Activated naive CD8-positive, alpha-beta T cell treated with anti-CD3 and anti-CD28 coated beads, Interleukin-2, amount 10 ng/mL, durations not matched to agents 7 days and 5 days (primary cell): ENCODE data around the gene SNHG17. TPM values are rescaled to one million over a fixed set of nuclear protein-coding genes. Genes with fewer than 3 reads are reported as not detected.
"Not testable (repeated sequence)": the region's sequence is repeated elsewhere in the genome, so short reads cannot be mapped to it uniquely, and the experiment has no call there.

Experiments
- ATAC-seq: fragments of 150-1000 bp; cut with Tn5 transposase; one replicate; pipeline ENCODE4 v1.10.0; 2021; ENCODE audit warnings: low read depth, moderate library complexity
- POLR2A ChIA-PET: fragments of 350-600 bp; sonication (Branson Sonifier 250); formaldehyde crosslinking; loops from one replicate; lab custom pipeline; 2021; ENCODE audit warnings: antibody characterized with exemption; lab: Charles Lee
- DNase-seq: peaks from one replicate; pipeline ENCODE4 v3.0.0; 2021
- H3K27ac Mint-ChIP-seq: one replicate; pipeline ENCODE4 v1.8.0; 2022; ENCODE audit warnings: mild to moderate bottlenecking, mixed read lengths
- H3K27me3 Mint-ChIP-seq: one replicate; pipeline ENCODE4 v1.8.0; 2022; ENCODE audit warnings: mild to moderate bottlenecking, moderate library complexity, mixed read lengths
- H3K36me3 Mint-ChIP-seq: one replicate; pipeline ENCODE4 v1.8.0; 2021; ENCODE audit warnings: mild to moderate bottlenecking, mixed read lengths
- H3K4me1 Mint-ChIP-seq: one replicate; pipeline ENCODE4 v1.8.0; 2021; ENCODE audit warnings: mixed read lengths
- H3K4me3 Mint-ChIP-seq: one replicate; pipeline ENCODE4 v1.8.0; 2022; ENCODE audit warnings: mild to moderate bottlenecking, moderate library complexity, mixed read lengths
- H3K9me3 Mint-ChIP-seq: one replicate; pipeline ENCODE4 v1.8.0; 2021; ENCODE audit warnings: mixed read lengths
- total RNA-seq, 2 experiments: library from RNA; stranded (reverse); gene quantifications; one replicate each; pipeline ENCODE4 v1.2.3, GENCODE V29; 2021

SNHG17 gene
- total RNA-seq, 2 experiments from 2014 or later, result 70.9 to 74.4 TPM

DNA sequence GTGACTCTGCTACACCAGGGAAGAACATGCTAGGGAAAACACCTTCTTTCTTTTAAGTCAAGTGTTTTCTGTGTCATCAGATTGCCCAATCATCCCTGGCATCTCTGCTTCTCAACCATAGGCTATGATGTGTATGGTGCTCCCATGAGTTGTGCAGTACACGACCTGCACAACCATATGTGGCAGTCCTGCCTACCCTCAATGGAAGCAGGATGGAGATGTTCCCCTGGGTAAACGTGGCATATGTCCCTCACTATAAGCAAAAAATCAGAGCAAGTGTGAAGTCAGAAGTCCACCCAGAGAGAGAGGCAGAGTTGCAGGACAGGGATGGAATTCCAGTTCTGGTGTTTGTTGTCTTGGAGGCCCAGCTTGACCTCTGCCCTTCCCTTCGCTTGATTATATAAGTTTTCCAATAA lies 10.3 kb upstream of the SNHG17 start:
- ATAC-seq (no peak), DNase-seq (no peak)
- H3K9me3 Mint-ChIP-seq, result peaks cover 2% of the 10 kb centered on the region
- H3K27me3 Mint-ChIP-seq, result peaks cover 12% of the 10 kb centered on the region
- H3K4me1 Mint-ChIP-seq, result peaks cover 21% of the 10 kb centered on the region
- POLR2A ChIA-PET, result interaction anchor here (1.2 to 6.4 kb wide), 4 partner anchors 11 to 28 kb away, joined by 3 to 146 read pairs (median 17); partner anchors contain the start of genes RALGAPB and SNHG17
- no peak overlapping the region for H3K27ac Mint-ChIP-seq
- H3K4me3 Mint-ChIP-seq, result peak overlapping the region; percentile 49
- H3K36me3 Mint-ChIP-seq, result peaks cover 4% of the 10 kb centered on the region

- ATAC-seq (no peak), DNase-seq (no peak)
- Mint-ChIP-seq H3K4me1 (peaks cover 7% of the 10 kb centered on the region), H3K9me3 (peaks cover 2% of the 10 kb centered on the region), H3K36me3 (no peaks in the 10 kb centered on the region), H3K27ac (no peak overlapping the region), H3K4me3 (no peak overlapping the region), H3K27me3 (peaks cover 20% of the 10 kb centered on the region)
- POLR2A ChIA-PET, result no interaction called here
Observed at GRCh38 chr20:38441916-38442315, 6.8 kb upstream of the SNHG17 start.

DNA sequence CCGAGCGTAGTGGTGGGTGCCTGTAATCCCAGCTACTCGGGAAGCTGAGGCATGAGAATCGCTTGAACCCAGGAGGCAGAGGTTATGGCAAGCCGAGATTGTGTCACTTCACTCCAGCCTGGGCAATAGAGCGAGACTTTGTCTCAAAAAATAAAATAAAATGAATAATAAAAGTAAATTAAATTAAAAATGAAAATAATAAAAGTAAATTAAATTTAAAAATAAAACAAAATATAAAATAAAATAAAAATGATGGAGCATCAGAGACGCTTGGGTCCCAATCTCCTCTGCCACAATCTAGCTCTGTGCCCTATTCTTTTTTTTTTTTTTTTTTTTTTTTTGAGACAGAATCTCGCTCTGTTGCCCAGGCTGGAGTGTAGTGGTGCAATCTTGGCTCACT lies 6.0 kb upstream of the SNHG17 start:
- H3K4me3 Mint-ChIP-seq, H3K9me3 Mint-ChIP-seq, H3K36me3 Mint-ChIP-seq, POLR2A ChIA-PET, H3K4me1 Mint-ChIP-seq, H3K27ac Mint-ChIP-seq, DNase-seq, ATAC-seq: not testable (repeated sequence)
- peaks cover 20% of the 10 kb centered on the region for H3K27me3 Mint-ChIP-seq

DNA sequence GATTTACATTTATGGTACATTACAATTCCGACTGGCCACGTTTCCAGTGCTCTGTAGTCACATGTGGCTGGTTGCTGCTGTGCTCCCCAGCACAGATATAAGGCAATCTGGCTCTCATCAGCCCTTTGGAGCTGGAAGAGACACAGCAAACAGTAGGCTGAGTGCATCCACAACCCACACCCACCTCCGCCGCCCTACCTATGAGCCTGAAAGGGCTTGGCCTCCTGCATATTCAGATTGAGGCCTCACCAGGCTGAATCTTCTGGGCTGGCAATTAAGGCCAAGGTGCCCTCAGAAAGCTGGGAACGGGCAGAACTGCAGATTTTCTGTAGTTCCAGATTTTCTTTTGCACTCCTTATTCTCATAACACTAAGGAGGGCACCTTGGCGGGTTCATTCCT lies 2.7 kb upstream of the SNHG17 start:
- H3K36me3 Mint-ChIP-seq, result no peaks in the 10 kb centered on the region
- no peaks in the 10 kb centered on the region for H3K9me3 Mint-ChIP-seq
- H3K4me3 Mint-ChIP-seq, result no peak overlapping the region
- POLR2A ChIA-PET, result interaction anchor here (2.4 kb wide), 1 partner anchor 9 kb away, joined by 12 read pairs; no protein-coding TSS in a partner anchor
- no peak overlapping the region for H3K27ac Mint-ChIP-seq
- peaks cover 8% of the 10 kb centered on the region for H3K4me1 Mint-ChIP-seq
- ATAC-seq, result no peak
- no peak for DNase-seq
- peaks cover 14% of the 10 kb centered on the region for H3K27me3 Mint-ChIP-seq

DNA sequence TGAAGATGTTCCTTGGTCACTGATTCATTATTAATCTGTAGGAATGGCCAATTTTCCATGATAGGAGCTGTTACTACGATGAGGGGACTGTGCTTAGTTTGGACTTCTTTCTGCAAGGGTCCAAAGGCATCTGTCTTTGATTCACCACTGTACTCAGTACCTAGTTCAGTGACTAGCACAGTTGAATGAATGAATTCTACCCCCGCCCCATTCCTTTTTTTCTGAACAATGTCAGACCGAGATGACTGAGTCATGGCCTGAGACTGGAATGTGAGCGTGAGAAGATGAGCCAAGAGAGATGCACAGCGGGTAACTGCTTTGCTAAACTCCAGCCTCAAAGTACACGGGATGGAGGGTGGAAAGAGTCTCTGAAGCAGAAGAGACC lies 419 bp upstream of the SNHG17 start:
- ATAC-seq, result peak; percentile 4
- peak overlapping the region; percentile 93 for H3K4me3 Mint-ChIP-seq
- H3K9me3 Mint-ChIP-seq, result no peaks in the 10 kb centered on the region
- H3K27ac Mint-ChIP-seq, result peak overlapping the region; percentile 90
- peaks cover 25% of the 10 kb centered on the region for H3K4me1 Mint-ChIP-seq
- H3K36me3 Mint-ChIP-seq, result peaks cover 18% of the 10 kb centered on the region
- DNase-seq, result no peak
- peaks cover 8% of the 10 kb centered on the region for H3K27me3 Mint-ChIP-seq
- POLR2A ChIA-PET, result interaction anchor here (0.6 to 2.9 kb wide), 9 partner anchors 10 to 722 kb away, joined by 3 to 146 read pairs (median 3); partner anchors contain the start of genes FAM83D and RALGAPB

GRCh38 chr20:38434301-38434741 lies 807 bp downstream of the SNHG17 start:
- H3K27ac Mint-ChIP-seq, result peak overlapping the region; percentile 90
- H3K4me3 Mint-ChIP-seq, result peak overlapping the region; percentile 93
- ATAC-seq, result peak; percentile 44
- H3K4me1 Mint-ChIP-seq, result peaks cover 25% of the 10 kb centered on the region
- no peaks in the 10 kb centered on the region for H3K9me3 Mint-ChIP-seq
- peak; percentile 54 for DNase-seq
- peaks cover 8% of the 10 kb centered on the region for H3K27me3 Mint-ChIP-seq
- POLR2A ChIA-PET, result interaction anchor here (0.6 to 2.9 kb wide), 8 partner anchors 9 to 398 kb away, joined by 3 to 146 read pairs (median 6); partner anchors contain the start of gene RALGAPB
- peaks cover 22% of the 10 kb centered on the region for H3K36me3 Mint-ChIP-seq

- no peaks in the 10 kb centered on the region for H3K9me3 Mint-ChIP-seq
- H3K27me3 Mint-ChIP-seq, result peaks cover 7% of the 10 kb centered on the region
- DNase-seq (no peak), ATAC-seq (no peak)
- H3K36me3 Mint-ChIP-seq, result peaks cover 28% of the 10 kb centered on the region
- H3K27ac Mint-ChIP-seq, result peak overlapping the region; percentile 90
- peaks cover 34% of the 10 kb centered on the region for H3K4me1 Mint-ChIP-seq
- POLR2A ChIA-PET, result interaction anchor here (1.2 to 2.9 kb wide), 5 partner anchors 8 to 39 kb away, joined by 3 to 146 read pairs (median 16); partner anchors contain the start of gene RALGAPB
- peak overlapping the region; percentile 93 for H3K4me3 Mint-ChIP-seq
Observed at GRCh38 chr20:38433304-38433972, 1.7 kb downstream of the SNHG17 start.

- H3K4me1 Mint-ChIP-seq, result peaks cover 34% of the 10 kb centered on the region
- peak overlapping the region; percentile 93 for H3K4me3 Mint-ChIP-seq
- ATAC-seq, H3K9me3 Mint-ChIP-seq, H3K27me3 Mint-ChIP-seq, DNase-seq: not testable (repeated sequence)
- H3K27ac Mint-ChIP-seq, result peak overlapping the region; percentile 90
- peaks cover 28% of the 10 kb centered on the region for H3K36me3 Mint-ChIP-seq
- POLR2A ChIA-PET, result interaction anchor here (1.2 to 2.9 kb wide), 2 partner anchors 13 to 40 kb away, joined by 3 to 146 read pairs; partner anchors contain the start of gene RALGAPB
Observed at GRCh38 chr20:38432870-38433269, 2.3 kb downstream of the SNHG17 start.

- peak overlapping the region; percentile 93 for H3K4me3 Mint-ChIP-seq
- H3K9me3 Mint-ChIP-seq, result no peaks in the 10 kb centered on the region
- DNase-seq (no peak), ATAC-seq (no peak)
- peaks cover 34% of the 10 kb centered on the region for H3K4me1 Mint-ChIP-seq
- no peak overlapping the region for H3K27ac Mint-ChIP-seq
- POLR2A ChIA-PET, result interaction anchor here (1.2 to 1.4 kb wide), 2 partner anchors 14 to 41 kb away, joined by 3 to 6 read pairs; partner anchors contain the start of gene RALGAPB
- H3K27me3 Mint-ChIP-seq, result peaks cover 2% of the 10 kb centered on the region
- H3K36me3 Mint-ChIP-seq, result peaks cover 28% of the 10 kb centered on the region
Observed at GRCh38 chr20:38432292-38432691, 2.8 kb downstream of the SNHG17 start.

GRCh38 chr20:38430679-38431325 lies 4.3 kb downstream of the SNHG17 start:
- Mint-ChIP-seq H3K27me3 (no peaks in the 10 kb centered on the region), H3K4me3 (peak overlapping the region; percentile 93), H3K27ac (no peak overlapping the region), H3K4me1 (peaks cover 38% of the 10 kb centered on the region), H3K9me3 (no peaks in the 10 kb centered on the region), H3K36me3 (peaks cover 34% of the 10 kb centered on the region)
- DNase-seq, result no peak
- no peak for ATAC-seq
- POLR2A ChIA-PET, result interaction anchor here (1.4 kb wide), 1 partner anchor 15 kb away, joined by 6 read pairs; no protein-coding TSS in a partner anchor

DNA sequence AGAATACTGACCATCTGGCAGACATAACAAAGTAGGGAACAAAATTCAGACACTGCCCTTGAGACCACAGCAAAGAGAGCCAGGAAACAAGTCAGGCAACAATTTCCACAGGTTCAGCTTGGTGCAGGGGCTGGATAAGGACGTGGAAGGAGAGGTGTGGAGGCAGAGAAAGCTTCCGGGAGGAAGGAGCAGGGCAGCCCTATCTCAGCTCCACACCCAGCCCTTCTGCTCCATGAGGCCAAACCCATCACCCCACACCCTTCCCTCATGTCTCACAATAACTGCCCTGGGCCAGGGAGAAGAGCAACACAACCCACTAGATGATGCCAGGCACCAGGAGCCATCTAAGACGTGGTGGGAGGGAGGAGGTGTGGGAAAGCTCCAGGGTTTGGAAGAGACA lies 5.8 kb downstream of the SNHG17 start:
- DNase-seq (no peak), ATAC-seq (no peak)
- peaks cover 36% of the 10 kb centered on the region for H3K36me3 Mint-ChIP-seq
- H3K4me3 Mint-ChIP-seq, result no peak overlapping the region
- POLR2A ChIA-PET, result no interaction called here
- H3K9me3 Mint-ChIP-seq, result no peaks in the 10 kb centered on the region
- H3K4me1 Mint-ChIP-seq, result peaks cover 38% of the 10 kb centered on the region
- H3K27ac Mint-ChIP-seq, result no peak overlapping the region
- no peaks in the 10 kb centered on the region for H3K27me3 Mint-ChIP-seq

DNA sequence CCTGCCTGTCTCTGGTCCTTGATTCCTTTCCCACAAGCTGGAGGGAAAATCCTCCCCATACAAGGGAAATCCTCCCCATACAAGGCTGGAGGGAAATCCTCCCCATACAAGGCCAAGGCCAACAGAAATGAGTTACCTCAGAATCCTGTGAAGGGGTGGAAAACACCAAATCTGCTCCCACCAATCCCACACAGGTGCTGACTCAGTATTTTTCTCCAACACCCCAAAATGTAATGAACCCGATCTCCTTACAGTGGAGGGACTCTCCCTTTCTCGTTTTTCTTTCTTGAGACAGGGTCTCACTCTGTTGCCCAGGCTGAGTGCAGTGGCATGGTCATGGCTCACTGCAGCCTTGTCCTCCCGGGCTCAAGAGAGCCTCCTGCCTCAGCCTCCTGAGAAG lies 6.3 kb downstream of the SNHG17 start:
- H3K4me1 Mint-ChIP-seq, result peaks cover 35% of the 10 kb centered on the region
- ATAC-seq (no peak), DNase-seq (no peak)
- POLR2A ChIA-PET, result interaction anchor here (0.8 kb wide), 1 partner anchor 17 kb away, joined by 3 read pairs; no protein-coding TSS in a partner anchor
- no peaks in the 10 kb centered on the region for H3K27me3 Mint-ChIP-seq
- H3K36me3 Mint-ChIP-seq, result peaks cover 38% of the 10 kb centered on the region
- H3K4me3 Mint-ChIP-seq, result no peak overlapping the region
- no peak overlapping the region for H3K27ac Mint-ChIP-seq
- H3K9me3 Mint-ChIP-seq, result no peaks in the 10 kb centered on the region

DNA sequence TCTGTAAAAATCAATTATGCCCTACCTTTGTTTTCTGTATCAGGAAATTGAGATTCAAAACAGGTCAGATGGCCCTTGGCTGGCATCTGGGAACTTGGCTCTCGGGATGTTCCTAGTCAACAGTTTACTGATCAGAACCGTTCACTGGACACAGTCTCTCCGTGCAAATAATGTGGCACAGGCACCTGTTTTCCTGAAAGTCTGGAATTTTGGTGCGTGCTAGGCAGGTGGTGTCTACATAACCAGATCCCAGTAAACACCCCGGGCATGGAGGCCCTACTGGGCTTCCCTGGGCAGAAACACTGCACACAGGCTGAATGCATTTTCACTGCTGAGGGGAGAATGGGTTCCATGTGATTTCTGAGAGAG lies 7.5 kb downstream of the SNHG17 start:
- peaks cover 45% of the 10 kb centered on the region for H3K36me3 Mint-ChIP-seq
- no peak overlapping the region for H3K4me3 Mint-ChIP-seq
- no peak for DNase-seq
- H3K4me1 Mint-ChIP-seq, result peaks cover 33% of the 10 kb centered on the region
- no peak for ATAC-seq
- H3K27ac Mint-ChIP-seq, result no peak overlapping the region
- POLR2A ChIA-PET, result no interaction called here
- H3K27me3 Mint-ChIP-seq, result no peaks in the 10 kb centered on the region
- H3K9me3 Mint-ChIP-seq, result no peaks in the 10 kb centered on the region
